Type B pancreatic cell (in vitro differentiated cells): ENCODE results near the gene AOPEP. TPM values are rescaled to one million over a fixed set of nuclear protein-coding genes. Genes with fewer than 3 reads are reported as not detected.

ENCODE experiments used
- DNase-seq: peaks from one replicate; pipeline ENCODE4 v3.0.0; 2021; ENCODE audit warnings: mixed read lengths; ENCODE audit not compliant: unreplicated experiment; ENCODE audit errors: extremely low spot score
- H3K27ac Mint-ChIP-seq: 2 replicates; pipeline ENCODE4 v1.8.0; 2021; ENCODE audit warnings: mild to moderate bottlenecking, mixed read lengths
- H3K27me3 Mint-ChIP-seq: 2 replicates; pipeline ENCODE4 v1.8.0; 2021; ENCODE audit warnings: mixed read lengths
- H3K36me3 Mint-ChIP-seq: 2 replicates; pipeline ENCODE4 v1.8.0; 2021; ENCODE audit warnings: mixed read lengths
- H3K4me1 Mint-ChIP-seq: one replicate; pipeline ENCODE4 v1.8.0; 2021; ENCODE audit warnings: mixed read lengths; ENCODE audit not compliant: unreplicated experiment
- H3K4me3 Mint-ChIP-seq: 2 replicates; pipeline ENCODE4 v1.8.0; 2021; ENCODE audit warnings: mild to moderate bottlenecking, mixed read lengths
- H3K9me3 Mint-ChIP-seq: 2 replicates; pipeline ENCODE4 v1.8.0; 2021; ENCODE audit warnings: mixed read lengths
- total RNA-seq: library from RNA; stranded (reverse); gene quantifications from 2 replicates; pipeline ENCODE4 v1.2.1, GENCODE V29; 2021; ENCODE audit warnings: low replicate concordance
- TF ChIP-seq, protein P1 (sequence below): fragments of 200-600 bp; sonication (generic); conservative IDR thresholded peaks from 2 replicates; pipeline ENCODE4 v1.5.0; 2021; ENCODE audit warnings: antibody characterized with exemption, mild to moderate bottlenecking

AOPEP gene
- total RNA-seq, 1 donor from 2014 or later: 89.3 TPM

- H3K36me3 Mint-ChIP-seq: peaks cover 13% of the 10 kb centered on the region
- DNase-seq: no peak
- H3K27me3 Mint-ChIP-seq: no peaks in the 10 kb centered on the region
- H3K9me3 Mint-ChIP-seq: no peaks in the 10 kb centered on the region
- H3K4me3 Mint-ChIP-seq: no peak overlapping the region
- peaks cover 23% of the 10 kb centered on the region for H3K4me1 Mint-ChIP-seq
- TF ChIP-seq, protein P1, sequence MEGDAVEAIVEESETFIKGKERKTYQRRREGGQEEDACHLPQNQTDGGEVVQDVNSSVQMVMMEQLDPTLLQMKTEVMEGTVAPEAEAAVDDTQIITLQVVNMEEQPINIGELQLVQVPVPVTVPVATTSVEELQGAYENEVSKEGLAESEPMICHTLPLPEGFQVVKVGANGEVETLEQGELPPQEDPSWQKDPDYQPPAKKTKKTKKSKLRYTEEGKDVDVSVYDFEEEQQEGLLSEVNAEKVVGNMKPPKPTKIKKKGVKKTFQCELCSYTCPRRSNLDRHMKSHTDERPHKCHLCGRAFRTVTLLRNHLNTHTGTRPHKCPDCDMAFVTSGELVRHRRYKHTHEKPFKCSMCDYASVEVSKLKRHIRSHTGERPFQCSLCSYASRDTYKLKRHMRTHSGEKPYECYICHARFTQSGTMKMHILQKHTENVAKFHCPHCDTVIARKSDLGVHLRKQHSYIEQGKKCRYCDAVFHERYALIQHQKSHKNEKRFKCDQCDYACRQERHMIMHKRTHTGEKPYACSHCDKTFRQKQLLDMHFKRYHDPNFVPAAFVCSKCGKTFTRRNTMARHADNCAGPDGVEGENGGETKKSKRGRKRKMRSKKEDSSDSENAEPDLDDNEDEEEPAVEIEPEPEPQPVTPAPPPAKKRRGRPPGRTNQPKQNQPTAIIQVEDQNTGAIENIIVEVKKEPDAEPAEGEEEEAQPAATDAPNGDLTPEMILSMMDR: no peak
- H3K27ac Mint-ChIP-seq: peak overlapping the region; percentile 3
Measured at GRCh38 chr9:94785215-94786169, 59.0 kb downstream of the AOPEP start.

GRCh38 chr9:94786586-94786985, 60.1 kb downstream of the AOPEP start:
- peaks cover 22% of the 10 kb centered on the region for H3K4me1 Mint-ChIP-seq
- TF ChIP-seq, protein P1: no peak
- DNase-seq: no peak
- no peak overlapping the region for H3K4me3 Mint-ChIP-seq
- H3K27me3 Mint-ChIP-seq: no peaks in the 10 kb centered on the region
- H3K9me3 Mint-ChIP-seq: no peaks in the 10 kb centered on the region
- no peak overlapping the region for H3K27ac Mint-ChIP-seq
- H3K36me3 Mint-ChIP-seq: peaks cover 15% of the 10 kb centered on the region

DNA sequence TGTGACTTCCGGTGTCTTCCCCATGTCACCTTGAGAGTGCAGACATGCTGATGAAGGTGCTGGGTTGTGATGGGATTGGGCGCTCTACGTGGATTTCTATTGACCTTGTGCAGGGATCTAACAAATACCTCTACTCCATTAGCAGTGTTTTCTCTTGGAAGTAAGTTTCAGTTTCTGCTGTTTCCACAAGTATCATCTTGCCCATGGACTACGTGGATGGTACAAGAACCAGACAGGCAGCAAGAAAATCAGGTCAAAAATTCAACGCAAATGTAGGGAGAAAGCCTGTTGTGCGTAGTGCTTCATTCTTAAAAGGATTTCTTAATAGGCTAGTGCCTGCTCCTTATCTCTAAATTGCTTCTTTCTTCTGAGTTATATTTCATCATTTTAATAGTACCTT, 60.8 kb downstream of the AOPEP start:
- peaks cover 20% of the 10 kb centered on the region for H3K4me1 Mint-ChIP-seq
- no peak for DNase-seq
- no peaks in the 10 kb centered on the region for H3K9me3 Mint-ChIP-seq
- H3K27me3 Mint-ChIP-seq: no peaks in the 10 kb centered on the region
- no peak overlapping the region for H3K4me3 Mint-ChIP-seq
- H3K36me3 Mint-ChIP-seq: peaks cover 18% of the 10 kb centered on the region
- no peak overlapping the region for H3K27ac Mint-ChIP-seq
- TF ChIP-seq, protein P1: no peak

DNA sequence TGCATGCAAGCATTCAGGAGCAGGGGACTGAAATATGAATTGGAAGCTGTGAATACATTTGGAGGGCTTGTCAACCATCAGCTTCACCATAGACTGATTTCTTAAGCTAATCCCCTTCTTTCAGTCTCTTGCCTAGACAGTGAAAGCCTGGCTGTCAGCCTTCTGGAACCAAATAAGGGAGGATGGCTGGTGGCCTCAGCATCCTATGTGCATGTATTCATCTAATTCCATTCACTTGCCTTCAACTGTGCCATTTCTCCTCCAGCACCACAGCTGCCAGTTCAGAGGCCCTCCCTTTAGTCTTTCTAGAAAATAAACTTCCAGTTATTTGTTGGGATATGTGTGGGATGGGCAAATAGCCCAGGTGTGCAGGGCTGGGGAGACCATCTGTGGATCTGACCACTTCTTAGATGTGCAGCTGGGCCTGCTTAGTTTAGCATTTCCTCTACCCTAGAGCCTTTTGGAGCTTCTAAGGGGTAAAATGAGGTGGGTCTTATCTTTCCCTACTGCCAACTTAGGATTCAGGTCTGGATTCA, 62.1 kb downstream of the AOPEP start:
- no peak overlapping the region for H3K4me3 Mint-ChIP-seq
- no peak overlapping the region for H3K27ac Mint-ChIP-seq
- H3K27me3 Mint-ChIP-seq: no peaks in the 10 kb centered on the region
- peaks cover 25% of the 10 kb centered on the region for H3K36me3 Mint-ChIP-seq
- DNase-seq: no peak
- peaks cover 14% of the 10 kb centered on the region for H3K4me1 Mint-ChIP-seq
- TF ChIP-seq, protein P1: no peak
- no peaks in the 10 kb centered on the region for H3K9me3 Mint-ChIP-seq

DNA sequence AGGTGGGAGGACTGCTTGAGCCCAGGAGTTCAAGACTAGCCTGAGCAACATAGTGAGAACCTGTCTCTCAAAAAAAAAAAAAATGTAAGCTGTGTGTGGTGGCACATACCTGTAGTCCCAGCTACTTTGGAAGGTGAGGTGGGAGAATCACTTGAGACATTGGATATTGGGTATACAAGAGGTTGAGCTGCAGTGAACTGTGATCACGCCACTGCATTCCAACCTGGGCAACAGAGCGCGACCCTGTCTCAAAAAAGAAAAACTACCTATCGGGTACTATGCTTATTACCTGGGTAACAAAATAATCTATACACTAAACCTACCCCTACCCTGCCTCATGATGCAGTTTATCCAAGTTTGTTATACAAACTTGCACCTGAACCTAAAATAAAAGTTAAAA, 64.9 kb downstream of the AOPEP start:
- no peak for DNase-seq
- no peak overlapping the region for H3K27ac Mint-ChIP-seq

More for the DNA sequence above, 64.9 kb downstream of the AOPEP start:
- Mint-ChIP-seq H3K9me3 (no peaks in the 10 kb centered on the region), H3K27me3 (no peaks in the 10 kb centered on the region), H3K36me3 (peaks cover 41% of the 10 kb centered on the region), H3K4me3 (no peak overlapping the region), H3K4me1 (peaks cover 14% of the 10 kb centered on the region)
- TF ChIP-seq, protein P1: no peak
